ENCODE data around the gene GTF3C2.

The GTF3C2 gene

DNA sequence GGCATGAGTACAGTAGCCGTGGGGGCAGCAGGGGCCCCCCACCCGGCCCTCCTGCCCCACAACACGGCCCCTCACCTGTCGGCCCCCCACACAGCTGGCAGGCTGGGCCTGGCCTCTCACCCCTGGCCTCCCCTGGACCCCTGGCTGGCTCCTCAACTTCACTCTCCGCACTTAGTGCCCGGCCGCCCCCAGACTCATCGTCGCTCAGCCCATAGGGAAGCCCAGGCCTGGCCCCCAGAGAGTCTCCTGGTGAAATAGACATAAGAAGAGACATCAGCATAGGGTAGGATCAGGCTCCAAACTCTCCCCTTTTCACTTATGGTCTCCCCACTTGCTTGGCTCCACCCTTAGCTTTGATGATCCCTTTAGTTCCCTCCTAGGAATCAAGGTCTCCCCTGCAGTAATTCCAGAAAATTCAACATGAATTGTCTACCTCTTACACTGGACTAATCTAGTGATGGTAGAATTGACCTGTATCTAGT is 22.3 kb upstream of the GTF3C2 start:
- H3K4me1 ChIP-seq (ENCODE audit: control insufficient read depth, low read depth, low read length): no peaks in the 10 kb centered on the region
- no peak overlapping the region for H3K23ac ChIP-seq (ENCODE audit: low read length)
- H3K27ac ChIP-seq (ENCODE audit: low read depth, low read length): no peak overlapping the region
- no peak overlapping the region for H4K5ac ChIP-seq (ENCODE audit: low read length)
- H4K8ac ChIP-seq (ENCODE audit: low read depth, low read length): no peak overlapping the region
- H3K56ac ChIP-seq (ENCODE audit: low read length): peak overlapping the region; percentile 42
- H2BK15ac ChIP-seq (replicated peaks; ENCODE audit: low read depth): no peak overlapping the region
- no peak overlapping the region for H3K18ac ChIP-seq (ENCODE audit: low read length)
- peaks cover 8% of the 10 kb centered on the region for H3K79me2 ChIP-seq (ENCODE audit: control insufficient read depth, insufficient read depth, low read length)
- no peak overlapping the region for H3K4me3 ChIP-seq (ENCODE audit: low read length)
- H2AK5ac ChIP-seq (ENCODE audit: low read length): no peak overlapping the region
- no peak for DNase-seq
- H2BK120ac ChIP-seq (ENCODE audit: low read depth, low read length): no peak overlapping the region
- no peak overlapping the region for H3K4ac ChIP-seq (ENCODE audit: low read depth, low read length)
- H3K4me2 ChIP-seq (ENCODE audit: low read length): peak overlapping the region; percentile 75
- peaks cover 7% of the 10 kb centered on the region for H3K79me1 ChIP-seq (ENCODE audit: low read length)
- WGBS (ENCODE audit: extremely low coverage, insufficient coverage, low lambda C conversion rate): no CpG with 5 or more reads among the region's 9 CpGs
- H3K36me3 ChIP-seq (ENCODE audit: control insufficient read depth, insufficient read depth, low read length): peaks cover 27% of the 10 kb centered on the region
- no peaks in the 10 kb centered on the region for H3K27me3 ChIP-seq (ENCODE audit: insufficient read depth, low read length, poor library complexity)
- H2BK5ac ChIP-seq (ENCODE audit: low read length): no peak overlapping the region
- H3K9ac ChIP-seq (ENCODE audit: low read length): peak overlapping the region; percentile 65

DNA sequence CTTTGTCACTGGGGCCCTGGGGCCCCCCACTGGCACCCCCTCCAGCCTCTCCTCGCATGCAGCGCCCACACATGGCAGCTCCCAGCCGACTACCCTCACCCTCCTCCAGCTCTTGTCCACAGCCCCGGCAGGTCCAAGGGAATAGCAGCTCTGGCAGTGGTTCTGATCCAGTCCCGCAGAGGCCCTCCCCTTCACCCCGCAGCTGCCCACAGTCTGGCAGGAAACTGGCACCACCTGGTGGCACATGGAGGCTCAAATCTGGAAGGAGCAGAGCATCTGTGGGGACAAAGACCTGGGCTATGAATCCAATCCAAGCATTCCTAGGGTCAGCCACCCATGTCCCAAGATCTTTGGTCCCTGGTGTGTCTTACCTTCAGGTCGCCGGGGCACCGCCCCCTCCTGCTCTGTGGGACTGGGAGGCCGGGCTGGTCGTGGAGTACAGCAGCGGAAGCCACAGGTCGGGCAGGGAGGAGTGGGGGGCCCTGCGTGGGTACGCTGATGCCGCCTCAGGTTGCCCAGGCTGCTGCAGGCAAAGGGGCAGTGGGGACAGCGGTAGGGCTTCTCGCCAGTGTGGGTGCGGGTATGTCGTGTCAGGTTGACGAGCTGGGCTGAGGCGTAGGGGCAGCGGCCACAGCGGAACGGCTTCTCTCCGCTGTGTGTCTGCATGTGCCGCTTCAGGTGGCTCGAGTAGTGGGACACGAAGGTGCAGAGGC is 21.7 kb upstream of the GTF3C2 start:
- no CpG with 5 or more reads among the region's 29 CpGs for WGBS (ENCODE audit: extremely low coverage, insufficient coverage, low lambda C conversion rate)
- Histone ChIP-seq H3K23ac (ENCODE audit: low read length) (no peak overlapping the region), H3K9ac (ENCODE audit: low read length) (no peak overlapping the region), H2AK5ac (ENCODE audit: low read length) (no peak overlapping the region), H3K18ac (ENCODE audit: low read length) (no peak overlapping the region), H4K5ac (ENCODE audit: low read length) (no peak overlapping the region), H2BK120ac (ENCODE audit: low read depth, low read length) (no peak overlapping the region), H3K79me1 (ENCODE audit: low read length) (peaks cover 9% of the 10 kb centered on the region), H3K36me3 (ENCODE audit: control insufficient read depth, insufficient read depth, low read length) (peaks cover 25% of the 10 kb centered on the region), H3K27ac (ENCODE audit: low read depth, low read length) (no peak overlapping the region), H3K56ac (ENCODE audit: low read length) (no peak overlapping the region), H4K8ac (ENCODE audit: low read depth, low read length) (no peak overlapping the region), H3K4me1 (ENCODE audit: control insufficient read depth, low read depth, low read length) (no peaks in the 10 kb centered on the region), H2BK15ac (replicated peaks; ENCODE audit: low read depth) (no peak overlapping the region), H3K79me2 (ENCODE audit: control insufficient read depth, insufficient read depth, low read length) (peaks cover 8% of the 10 kb centered on the region), H3K4ac (ENCODE audit: low read depth, low read length) (no peak overlapping the region), H3K4me3 (ENCODE audit: low read length) (no peak overlapping the region), H2BK5ac (ENCODE audit: low read length) (no peak overlapping the region), H3K4me2 (ENCODE audit: low read length) (no peak overlapping the region), H3K27me3 (ENCODE audit: insufficient read depth, low read length, poor library complexity) (no peaks in the 10 kb centered on the region)
- DNase-seq: no peak

DNA sequence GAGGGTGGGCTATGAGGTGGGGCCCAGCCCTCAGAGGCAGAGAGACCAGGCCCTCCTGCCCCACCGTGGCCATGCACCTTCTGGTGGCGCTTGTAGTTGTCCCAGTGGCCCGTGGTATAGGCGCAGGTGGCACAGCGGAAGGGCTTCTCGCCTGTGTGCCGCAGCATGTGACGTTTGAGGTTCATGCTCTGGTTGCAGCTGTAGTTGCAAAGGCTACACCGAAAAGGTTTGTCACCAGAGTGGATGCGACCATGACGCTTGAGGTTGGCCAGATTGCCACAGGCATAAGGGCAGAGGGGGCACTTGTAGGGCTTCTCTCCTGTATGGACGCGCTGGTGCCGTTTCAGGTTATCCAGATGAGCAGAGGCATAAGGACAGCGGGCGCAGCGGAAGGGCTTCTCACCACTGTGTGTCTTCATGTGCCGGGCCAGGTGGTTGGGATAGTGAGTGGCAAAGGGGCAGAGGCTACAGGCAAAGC is 21.1 kb upstream of the GTF3C2 start:
- H3K4ac ChIP-seq (ENCODE audit: low read depth, low read length): no peak overlapping the region
- H3K36me3 ChIP-seq (ENCODE audit: control insufficient read depth, insufficient read depth, low read length): peaks cover 24% of the 10 kb centered on the region
- H3K4me1 ChIP-seq (ENCODE audit: control insufficient read depth, low read depth, low read length): no peaks in the 10 kb centered on the region
- H3K18ac ChIP-seq (ENCODE audit: low read length): no peak overlapping the region
- peaks cover 9% of the 10 kb centered on the region for H3K79me1 ChIP-seq (ENCODE audit: low read length)
- H3K23ac ChIP-seq (ENCODE audit: low read length): no peak overlapping the region
- no peak overlapping the region for H3K56ac ChIP-seq (ENCODE audit: low read length)
- no peak overlapping the region for H4K5ac ChIP-seq (ENCODE audit: low read length)
- no peak overlapping the region for H3K9ac ChIP-seq (ENCODE audit: low read length)
- H3K27ac ChIP-seq (ENCODE audit: low read depth, low read length): no peak overlapping the region
- DNase-seq: no peak
- no peak overlapping the region for H2BK5ac ChIP-seq (ENCODE audit: low read length)
- H2AK5ac ChIP-seq (ENCODE audit: low read length): no peak overlapping the region
- H4K8ac ChIP-seq (ENCODE audit: low read depth, low read length): no peak overlapping the region
- no peaks in the 10 kb centered on the region for H3K27me3 ChIP-seq (ENCODE audit: insufficient read depth, low read length, poor library complexity)
- H3K79me2 ChIP-seq (ENCODE audit: control insufficient read depth, insufficient read depth, low read length): peaks cover 8% of the 10 kb centered on the region
- no peak overlapping the region for H3K4me3 ChIP-seq (ENCODE audit: low read length)
- no peak overlapping the region for H2BK15ac ChIP-seq (replicated peaks; ENCODE audit: low read depth)
- H2BK120ac ChIP-seq (ENCODE audit: low read depth, low read length): no peak overlapping the region
- H3K4me2 ChIP-seq (ENCODE audit: low read length): no peak overlapping the region
- no CpG with 5 or more reads among the region's 18 CpGs for WGBS (ENCODE audit: extremely low coverage, insufficient coverage, low lambda C conversion rate)

DNA sequence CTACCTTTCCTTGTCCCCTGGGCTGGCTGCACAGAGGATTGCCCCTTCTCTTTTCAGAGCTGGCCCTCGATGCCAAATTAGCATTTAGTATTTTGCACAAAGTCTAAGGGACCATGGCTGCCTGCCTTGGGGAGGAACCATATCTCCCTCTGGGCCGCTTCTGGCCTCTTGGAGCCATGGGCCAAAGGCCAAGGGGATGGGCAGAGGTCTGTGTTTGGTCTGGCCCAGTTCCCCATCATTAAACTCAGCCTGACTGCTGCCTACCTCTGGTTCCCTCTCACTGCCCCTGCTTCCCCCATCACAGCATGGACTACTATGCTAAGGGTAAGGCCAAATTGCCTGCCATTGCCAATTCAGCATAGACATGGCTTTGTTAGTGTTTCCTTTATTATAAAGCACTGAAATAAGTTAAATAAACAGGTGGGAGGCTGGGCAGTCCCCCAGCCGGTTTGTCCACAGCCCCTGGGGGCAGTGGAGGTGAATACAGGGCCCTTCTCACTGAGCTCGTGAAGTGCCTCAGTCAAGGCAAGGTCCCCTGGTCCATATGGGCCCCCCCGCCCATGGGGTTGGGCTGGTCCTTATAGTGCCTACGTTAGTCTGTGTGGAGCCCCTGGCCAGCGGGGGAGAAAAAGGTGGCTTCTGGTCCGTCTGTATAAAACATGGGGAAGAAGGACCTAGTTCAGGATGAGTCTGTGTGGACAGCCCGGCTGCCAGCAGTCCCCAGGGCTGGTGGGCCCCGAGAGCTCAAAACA is 20.5 kb upstream of the GTF3C2 start:
- Histone ChIP-seq H3K4me3 (ENCODE audit: low read length) (no peak overlapping the region), H3K56ac (ENCODE audit: low read length) (no peak overlapping the region), H3K36me3 (ENCODE audit: control insufficient read depth, insufficient read depth, low read length) (peaks cover 21% of the 10 kb centered on the region), H3K4me2 (ENCODE audit: low read length) (no peak overlapping the region), H4K5ac (ENCODE audit: low read length) (no peak overlapping the region), H3K9ac (ENCODE audit: low read length) (no peak overlapping the region), H3K79me2 (ENCODE audit: control insufficient read depth, insufficient read depth, low read length) (peaks cover 8% of the 10 kb centered on the region), H3K4ac (ENCODE audit: low read depth, low read length) (no peak overlapping the region), H3K79me1 (ENCODE audit: low read length) (peaks cover 9% of the 10 kb centered on the region), H3K18ac (ENCODE audit: low read length) (no peak overlapping the region), H2BK5ac (ENCODE audit: low read length) (no peak overlapping the region), H3K27me3 (ENCODE audit: insufficient read depth, low read length, poor library complexity) (no peaks in the 10 kb centered on the region), H3K27ac (ENCODE audit: low read depth, low read length) (no peak overlapping the region), H3K23ac (ENCODE audit: low read length) (no peak overlapping the region), H2AK5ac (ENCODE audit: low read length) (no peak overlapping the region), H2BK15ac (replicated peaks; ENCODE audit: low read depth) (no peak overlapping the region), H3K4me1 (ENCODE audit: control insufficient read depth, low read depth, low read length) (no peaks in the 10 kb centered on the region), H4K8ac (ENCODE audit: low read depth, low read length) (no peak overlapping the region), H2BK120ac (ENCODE audit: low read depth, low read length) (no peak overlapping the region)
- WGBS (ENCODE audit: extremely low coverage, insufficient coverage, low lambda C conversion rate): no CpG with 5 or more reads among the region's 10 CpGs
- no peak for DNase-seq

DNA sequence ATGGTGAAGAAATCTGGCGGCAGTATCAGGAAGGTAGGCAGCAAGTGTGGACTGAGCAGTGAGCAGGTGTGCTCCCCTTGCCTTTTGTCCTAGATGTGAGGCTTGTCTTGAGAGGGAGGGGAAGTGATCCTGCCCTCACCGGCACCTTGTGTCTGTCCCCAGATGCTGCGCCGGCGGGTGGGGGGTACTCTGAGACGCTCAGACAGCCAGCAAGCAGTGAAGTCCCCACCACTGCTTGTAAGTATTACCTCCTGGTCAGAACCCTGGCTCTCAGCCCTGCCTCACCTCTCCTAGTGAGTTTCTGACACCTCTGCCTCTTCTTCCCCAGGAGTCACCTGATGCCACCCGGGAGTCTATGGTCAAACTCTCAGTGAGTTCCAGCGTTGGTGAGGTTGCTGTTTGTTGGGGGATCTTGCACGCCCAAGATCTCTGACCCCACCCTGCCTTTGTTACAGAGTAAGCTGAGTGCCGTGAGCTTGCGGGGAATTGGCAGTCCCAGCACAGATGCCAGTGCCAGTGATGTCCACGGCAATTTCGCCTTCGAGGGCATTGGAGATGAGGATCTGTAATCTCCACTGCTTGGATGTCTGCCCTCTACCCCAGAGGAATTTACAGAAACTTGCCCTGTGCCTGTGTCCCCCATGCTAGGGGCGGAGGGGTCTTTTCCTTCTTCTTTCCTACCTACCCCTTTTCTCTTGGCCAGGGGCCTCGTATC is 19.7 kb upstream of the GTF3C2 start:
- H3K9ac ChIP-seq (ENCODE audit: low read length): no peak overlapping the region
- H3K36me3 ChIP-seq (ENCODE audit: control insufficient read depth, insufficient read depth, low read length): peaks cover 18% of the 10 kb centered on the region
- peaks cover 4% of the 10 kb centered on the region for H3K4me1 ChIP-seq (ENCODE audit: control insufficient read depth, low read depth, low read length)
- no peak overlapping the region for H3K18ac ChIP-seq (ENCODE audit: low read length)
- H3K23ac ChIP-seq (ENCODE audit: low read length): no peak overlapping the region
- H2BK15ac ChIP-seq (replicated peaks; ENCODE audit: low read depth): no peak overlapping the region
- H4K8ac ChIP-seq (ENCODE audit: low read depth, low read length): no peak overlapping the region
- DNase-seq: no peak
- no peak overlapping the region for H2AK5ac ChIP-seq (ENCODE audit: low read length)
- H3K79me1 ChIP-seq (ENCODE audit: low read length): peaks cover 13% of the 10 kb centered on the region
- H3K4me2 ChIP-seq (ENCODE audit: low read length): no peak overlapping the region
- peaks cover 12% of the 10 kb centered on the region for H3K79me2 ChIP-seq (ENCODE audit: control insufficient read depth, insufficient read depth, low read length)
- no peaks in the 10 kb centered on the region for H3K27me3 ChIP-seq (ENCODE audit: insufficient read depth, low read length, poor library complexity)
- H3K4ac ChIP-seq (ENCODE audit: low read depth, low read length): no peak overlapping the region
- no peak overlapping the region for H2BK5ac ChIP-seq (ENCODE audit: low read length)
- no peak overlapping the region for H3K56ac ChIP-seq (ENCODE audit: low read length)
- no peak overlapping the region for H4K5ac ChIP-seq (ENCODE audit: low read length)
- no peak overlapping the region for H2BK120ac ChIP-seq (ENCODE audit: low read depth, low read length)
- no peak overlapping the region for H3K27ac ChIP-seq (ENCODE audit: low read depth, low read length)
- H3K4me3 ChIP-seq (ENCODE audit: low read length): no peak overlapping the region
- WGBS (ENCODE audit: extremely low coverage, insufficient coverage, low lambda C conversion rate): no CpG with 5 or more reads among the region's 16 CpGs
